GM12872 (cell line): ENCODE results near the gene SNTB2.

Experiments
- CTCF ChIP-seq: IDR thresholded peaks from 3 replicates; pipeline ENCODE4 v1.5.1; 2011; ENCODE audit warnings: low read depth, mild to moderate bottlenecking, low read length, moderate library complexity; ENCODE audit not compliant: insufficient read depth

The SNTB2 gene

GRCh38 chr16:69329369-69330285, 142.7 kb downstream of the SNTB2 start:
- no peak for TF ChIP-seq CTCF

GRCh38 chr16:69330286-69331109, 143.5 kb downstream of the SNTB2 start, which contains the start of gene PDF:
TSS of gene PDF (minus strand) at chr16:69330588. CDS start at chr16:69330570, 18 bp downstream.
- no peak for TF ChIP-seq CTCF

- no peak for TF ChIP-seq CTCF
Observed at GRCh38 chr16:69334696-69335095, 147.7 kb downstream of the SNTB2 start.

- TF ChIP-seq CTCF, result no peak
Observed at GRCh38 chr16:69338557-69339288, 151.8 kb downstream of the SNTB2 start.

GRCh38 chr16:69339289-69340094, 152.5 kb downstream of the SNTB2 start, which contains the start of the genes COG8 and NIP7:
TSS of gene COG8 (minus strand) at chr16:69339564. CDS start at chr16:69339552, 12 bp downstream.
TSS of gene NIP7 (plus strand) at chr16:69339772. CDS start at chr16:69339830, 58 bp downstream.
- TF ChIP-seq CTCF, result peak; percentile 83

- TF ChIP-seq CTCF, result no peak
Observed at GRCh38 chr16:69340095-69340644, 153.2 kb downstream of the SNTB2 start.
